HepG2 (cell line): Measurements from ENCODE around the gene ITIH1. TPM values are rescaled to one million over a fixed set of nuclear protein-coding genes. Genes with fewer than 3 reads are reported as not detected.

Source experiments
- ATM ChIP-seq: fragments of 450-650 bp; IDR thresholded peaks from 2 replicates; pipeline ENCODE4 v1.7.1; 2017; ENCODE audit warnings: mild to moderate bottlenecking, borderline replicate concordance
- BORCS8-MEF2B ChIP-seq: sonication (generic); formaldehyde crosslinking; IDR thresholded peaks from 2 replicates; pipeline ENCODE4 v1.8.0; 2022; ENCODE audit warnings: mild to moderate bottlenecking, missing genetic modification reagents
- CENPT ChIP-seq: sonication (generic); formaldehyde crosslinking; IDR thresholded peaks from 2 replicates; pipeline ENCODE4 v1.8.0; 2022; ENCODE audit warnings: low read depth, mild to moderate bottlenecking, moderate library complexity, missing genetic modification reagents
- CTCF ChIP-seq: sonication (generic); formaldehyde crosslinking; IDR thresholded peaks from 2 replicates; pipeline ENCODE4 v1.5.0; 2020; ENCODE audit warnings: mild to moderate bottlenecking, missing genetic modification reagents, moderate library complexity
- FOXO4 ChIP-seq: sonication (generic); formaldehyde crosslinking; conservative IDR thresholded peaks from 2 replicates; pipeline ENCODE4 v1.8.1; 2023; ENCODE audit warnings: missing genetic modification reagents
- GATA4 ChIP-seq: sonication (generic); IDR thresholded peaks from 2 replicates; pipeline ENCODE4 v1.6.1; 2016; ENCODE audit warnings: antibody characterized with exemption, low read depth, borderline replicate concordance
- KAT8 ChIP-seq: IDR thresholded peaks from 2 replicates; pipeline ENCODE4 v1.6.1; 2016; ENCODE audit warnings: missing genetic modification reagents, missing compliant biosample characterization
- KLF15 ChIP-seq: sonication (generic); formaldehyde crosslinking; IDR thresholded peaks from 2 replicates; pipeline ENCODE4 v1.8.1; 2023; ENCODE audit warnings: borderline replicate concordance, mild to moderate bottlenecking, inconsistent platforms, missing genetic modification reagents, mixed read lengths
- MEF2D ChIP-seq: sonication (generic); formaldehyde crosslinking; IDR thresholded peaks from 2 replicates; pipeline ENCODE4 v1.5.1; 2020; ENCODE audit warnings: mild to moderate bottlenecking, missing genetic modification reagents
- NONO ChIP-seq, 2 experiments: fragments of 450-650 bp in 1 of 2; sonication (generic) in 1 of 2; formaldehyde crosslinking in 1 of 2; IDR thresholded peaks in 1 of 2; conservative IDR thresholded peaks in 1 of 2; 2 replicates each; pipeline versions ENCODE4 v1.6.1 to v1.8.0; 2017 to 2022; ENCODE audit warnings: mild to moderate bottlenecking in 1 of 2, missing genetic modification reagents in 1 of 2, moderate library complexity in 1 of 2
- RFXAP ChIP-seq: sonication (generic); formaldehyde crosslinking; IDR thresholded peaks from 2 replicates; pipeline ENCODE4 v1.4.0; 2020; ENCODE audit warnings: missing genetic modification reagents, borderline replicate concordance
- TBL1XR1 ChIP-seq: fragments of 150-350 bp; IDR thresholded peaks from 2 replicates; pipeline ENCODE4 v1.6.1; 2014; ENCODE audit warnings: borderline replicate concordance, low read length; ENCODE audit not compliant: partially characterized antibody
- USF2 ChIP-seq, 2 experiments: sonication (generic) in 1 of 2; formaldehyde crosslinking in 1 of 2; IDR thresholded peaks; 2 replicates each; pipeline versions ENCODE4 v1.5.1 to v1.6.1; 2011 to 2020; ENCODE audit warnings: borderline replicate concordance in 1 of 2, low read depth in 1 of 2, low read length in 1 of 2, mild to moderate bottlenecking in 1 of 2, missing genetic modification reagents in 1 of 2, moderate library complexity in 1 of 2
- ZBTB43 ChIP-seq: sonication (generic); formaldehyde crosslinking; conservative IDR thresholded peaks from 2 replicates; pipeline ENCODE4 v1.4.0; 2020; ENCODE audit warnings: missing genetic modification reagents
- ZGPAT ChIP-seq: IDR thresholded peaks from 2 replicates; pipeline ENCODE4 v1.6.1; 2016; ENCODE audit warnings: mild to moderate bottlenecking
- ZSCAN9 ChIP-seq: IDR thresholded peaks from 2 replicates; pipeline ENCODE4 v1.6.1; 2016; ENCODE audit warnings: borderline replicate concordance
- polyA plus RNA-seq, 8 experiments: library from polyadenylated mRNA; depleted of rRNA in 3 of 8; stranded (reverse) in 7 of 8; unstranded in 1 of 8; fragments of >200 nt; fragmentation: Illumina TruSeq in 4 of 8; extraction: Trizol in 4 of 8; gene quantifications; 2 replicates each; pipeline versions ENCODE4 v1.2.1 to v1.2.3, GENCODE V29; 2011 to 2016; ENCODE audit warnings: low read depth in 4 of 8, missing spikeins in 1 of 8, mixed read lengths in 1 of 8; ENCODE audit not compliant: insufficient read depth in 1 of 8
- total RNA-seq, 5 experiments: library from RNA; depleted of rRNA; stranded (reverse); fragments of >200 nt; fragmentation: Illumina TruSeq; extraction: Trizol; gene quantifications; 2 replicates each; pipeline ENCODE4 v1.2.3, GENCODE V29; 2016; ENCODE audit warnings: low read depth in 1 of 5
- TF ChIP-seq, protein P1 (sequence below): sonication (generic); formaldehyde crosslinking; IDR thresholded peaks from 2 replicates; pipeline ENCODE4 v1.4.0; 2020; ENCODE audit warnings: low read depth, mild to moderate bottlenecking, missing genetic modification reagents

ITIH1 gene
- total and polyA plus RNA-seq, 2 of the 13 experiments (the other 11 are each of a cell fraction or from before 2014, with no cell fraction given), result 12.3 to 19.6 TPM

GRCh38 chr3:52774901-52775864 is 2.2 kb upstream of the ITIH1 start (continued):
- TF ChIP-seq CTCF (CRISPR knock-in tag) (0 out of 2 replicates have a peak, but pooled peaks have one; percentile 4), NONO (IDR thresholded peaks at IDR 0.05) (no peak), NONO (CRISPR knock-in tag; conservative IDR thresholded peaks at IDR 0.05) (peak; percentile 85), BORCS8-MEF2B (CRISPR knock-in tag) (peak; percentile 17; the same call in 1 of the 2 replicates), ATM (no peak), ZSCAN9 (CRISPR knock-in tag) (0 out of 2 replicates have a peak, but pooled peaks have one; percentile 63), ZGPAT (CRISPR knock-in tag) (peak; percentile 90), CENPT (CRISPR knock-in tag) (no peak), KAT8 (peak; percentile 67; the same call in 1 of the 2 replicates), ZBTB43 (CRISPR knock-in tag) (peak; percentile 61), KLF15 (CRISPR knock-in tag) (no peak), MEF2D (peak; percentile 82), GATA4 (peak; percentile 82; the same call in 1 of the 2 replicates), TBL1XR1 (peak; percentile 38), USF2 (IDR thresholded peaks at IDR 0.05; ENCODE audit: low read depth, low read length) (no peak), USF2 (CRISPR knock-in tag; IDR thresholded peaks at IDR 0.05; ENCODE audit: borderline replicate concordance) (no peak), RFXAP (CRISPR knock-in tag) (peak; percentile 15; the same call in 1 of the 2 replicates), FOXO4 (CRISPR knock-in tag) (no peak)
- TF ChIP-seq, protein P1, sequence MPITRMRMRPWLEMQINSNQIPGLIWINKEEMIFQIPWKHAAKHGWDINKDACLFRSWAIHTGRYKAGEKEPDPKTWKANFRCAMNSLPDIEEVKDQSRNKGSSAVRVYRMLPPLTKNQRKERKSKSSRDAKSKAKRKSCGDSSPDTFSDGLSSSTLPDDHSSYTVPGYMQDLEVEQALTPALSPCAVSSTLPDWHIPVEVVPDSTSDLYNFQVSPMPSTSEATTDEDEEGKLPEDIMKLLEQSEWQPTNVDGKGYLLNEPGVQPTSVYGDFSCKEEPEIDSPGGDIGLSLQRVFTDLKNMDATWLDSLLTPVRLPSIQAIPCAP, result no peak
